Measurements from ENCODE around the gene NUDT13.
A peak's percentile ranks its signal among the peaks of the same experiment; 100 is the strongest.
"Not testable (repeated sequence)": the region's sequence is repeated elsewhere in the genome, so short reads cannot be mapped to it uniquely, and the experiment has no call there.

NUDT13 gene

GRCh38 chr10:73097305-73097670 lies 13.0 kb upstream of the NUDT13 start:
- no peak for DNase-seq (ENCODE audit: low read depth in 2 of 2)
- no peak for TF ChIP-seq CTCF (IDR thresholded peaks at IDR 0.05; ENCODE audit: low read depth, low read length)
- peak overlapping the region; percentile 21 to 95 for H3K4me3 ChIP-seq (replicated peaks in 1 of 2; ENCODE audit: low read depth in 2 of 2, low read length in 2 of 2)

GRCh38 chr10:73099141-73099540 lies 11.1 kb upstream of the NUDT13 start:
- TF ChIP-seq CTCF (IDR thresholded peaks at IDR 0.05; ENCODE audit: low read depth, low read length), result no peak
- H3K4me3 ChIP-seq (replicated peaks in 1 of 2; ENCODE audit: low read depth in 2 of 2, low read length in 2 of 2), result no peak overlapping the region
- DNase-seq (ENCODE audit: low read depth in 2 of 2), result no peak

- DNase-seq (ENCODE audit: low read depth in 2 of 2), result no peak
- H3K4me3 ChIP-seq (replicated peaks in 1 of 2; ENCODE audit: low read depth in 2 of 2, low read length in 2 of 2), result no peak overlapping the region
- TF ChIP-seq CTCF (IDR thresholded peaks at IDR 0.05; ENCODE audit: low read depth, low read length), result no peak
Observed at GRCh38 chr10:73106301-73106700, 4.0 kb upstream of the NUDT13 start.

GRCh38 chr10:73109248-73109652 lies 1.0 kb upstream of the NUDT13 start:
- not testable (repeated sequence) for DNase-seq (ENCODE audit: low read depth in 2 of 2); H3K4me3 ChIP-seq (replicated peaks in 1 of 2; ENCODE audit: low read depth in 2 of 2, low read length in 2 of 2)

- DNase-seq (ENCODE audit: low read depth in 2 of 2); H3K4me3 ChIP-seq (replicated peaks in 1 of 2; ENCODE audit: low read depth in 2 of 2, low read length in 2 of 2): not testable (repeated sequence)
Observed at GRCh38 chr10:73112032-73112431, 1.8 kb downstream of the NUDT13 start.

GRCh38 chr10:73113551-73113950 lies 3.3 kb downstream of the NUDT13 start:
- DNase-seq (ENCODE audit: low read depth in 2 of 2), result peak; percentile 31 to 60
- H3K4me3 ChIP-seq (replicated peaks in 1 of 2; ENCODE audit: low read depth in 2 of 2, low read length in 2 of 2), result no peak overlapping the region
- TF ChIP-seq CTCF (IDR thresholded peaks at IDR 0.05; ENCODE audit: low read depth, low read length), result no peak

- no peak for TF ChIP-seq CTCF (IDR thresholded peaks at IDR 0.05; ENCODE audit: low read depth, low read length)
- no peak for DNase-seq (ENCODE audit: low read depth in 2 of 2)
- H3K4me3 ChIP-seq (replicated peaks in 1 of 2; ENCODE audit: low read depth in 2 of 2, low read length in 2 of 2), result no peak overlapping the region
Observed at GRCh38 chr10:73116017-73116416, 5.8 kb downstream of the NUDT13 start.

GRCh38 chr10:73117976-73118743 lies 7.9 kb downstream of the NUDT13 start:
- DNase-seq (ENCODE audit: low read depth in 2 of 2), result peak; percentile 25 to 65
- H3K4me3 ChIP-seq (replicated peaks in 1 of 2; ENCODE audit: low read depth in 2 of 2, low read length in 2 of 2), result no peak overlapping the region
- TF ChIP-seq CTCF (IDR thresholded peaks at IDR 0.05; ENCODE audit: low read depth, low read length), result no peak
